AG04450 (cell line): ENCODE measurements around the gene SFXN5. TPM values are rescaled to one million over a fixed set of nuclear protein-coding genes. Genes with fewer than 3 reads are reported as not detected.

Source experiments
- CTCF ChIA-PET: fragments of 300-600, 350-600 bp; formaldehyde crosslinking; extraction: SDS; loops from one replicate; lab custom pipeline; 2022; ENCODE audit warnings: antibody characterized with exemption, inconsistent platforms; lab: Charles Lee
- POLR2A ChIA-PET: fragments of 350-600 bp; formaldehyde crosslinking; extraction: SDS; loops from one replicate; lab custom pipeline; 2021; ENCODE audit warnings: antibody characterized with exemption, inconsistent platforms; lab: Yijun Ruan, JAX
- DNase-seq: peaks from one replicate; pipeline ENCODE4 v3.0.0-alpha.2; 2011; ENCODE audit warnings: low read depth, low spot score
- H3K27ac ChIP-seq: one replicate; pipeline ENCODE4 v1.5.1; 2012; ENCODE audit warnings: low read depth, low read length, control low read depth
- H3K27me3 ChIP-seq: one replicate; pipeline ENCODE4 v1.6.0; 2012; ENCODE audit warnings: low read length; ENCODE audit not compliant: control insufficient read depth, insufficient read depth
- H3K4me3 ChIP-seq: 2 replicates; pipeline ENCODE4 v1.5.1; 2011; ENCODE audit warnings: mild to moderate bottlenecking, low read depth, low read length, control low read depth
- H3K9me3 ChIP-seq: 2 replicates; pipeline ENCODE4 v1.5.1; 2012; ENCODE audit warnings: low read length; ENCODE audit not compliant: control insufficient read depth, insufficient read depth
- CTCF ChIP-seq: IDR thresholded peaks from 2 replicates; pipeline ENCODE4 v1.5.1; 2011; ENCODE audit warnings: low read depth, low read length, control low read depth, inconsistent platforms
- polyA plus RNA-seq: library from polyadenylated mRNA; depleted of rRNA; stranded (reverse); fragments of >200 nt; gene quantifications from 2 replicates; pipeline ENCODE4 v1.2.3, GENCODE V29; 2011

The SFXN5 gene
- polyA plus RNA-seq, 1 experiment: 11.8 TPM

GRCh38 chr2:73004889-73005596 is 66.5 kb downstream of the SFXN5 start:
- TF ChIP-seq CTCF: no peak
- Histone ChIP-seq H3K27ac (no peak overlapping the region), H3K27me3 (no peaks in the 10 kb centered on the region), H3K4me3 (no peak overlapping the region), H3K9me3 (no peaks in the 10 kb centered on the region; the same call in 1 of the 2 replicates)
- ChIA-PET CTCF (interaction anchor here (1.5 to 1.8 kb wide), 2 partner anchors 12 to 172 kb away, joined by 5 to 8 read pairs; no protein-coding TSS in a partner anchor), POLR2A (interaction anchor here (0.6 kb wide), 1 partner anchor 147 kb away, joined by 4 read pairs; no protein-coding TSS in a partner anchor)
- no peak for DNase-seq

GRCh38 chr2:73004466-73004865 is 67.0 kb downstream of the SFXN5 start:
- ChIA-PET POLR2A (no interaction called here), CTCF (interaction anchor here (1.5 to 1.8 kb wide), 2 partner anchors 11 to 172 kb away, joined by 5 to 8 read pairs; no protein-coding TSS in a partner anchor)
- Histone ChIP-seq H3K4me3 (no peak overlapping the region), H3K27ac (no peak overlapping the region), H3K9me3 (no peaks in the 10 kb centered on the region; the same call in 1 of the 2 replicates), H3K27me3 (no peaks in the 10 kb centered on the region)
- TF ChIP-seq CTCF: no peak
- no peak for DNase-seq

- DNase-seq: no peak
- Histone ChIP-seq H3K9me3 (no peaks in the 10 kb centered on the region), H3K27ac (no peak overlapping the region), H3K4me3 (no peak overlapping the region), H3K27me3 (no peaks in the 10 kb centered on the region)
- no peak for TF ChIP-seq CTCF
- ChIA-PET POLR2A (no interaction called here), CTCF (interaction anchor here (0.6 to 1.2 kb wide), 2 partner anchors 10 to 29 kb away, joined by 4 read pairs; no protein-coding TSS in a partner anchor)
Measured at GRCh38 chr2:73003027-73003426, 68.5 kb downstream of the SFXN5 start.

- no peak for DNase-seq
- H3K9me3 ChIP-seq: no peaks in the 10 kb centered on the region
- no peaks in the 10 kb centered on the region for H3K27me3 ChIP-seq
- H3K4me3 ChIP-seq: no peak overlapping the region
- TF ChIP-seq CTCF: no peak
- CTCF ChIA-PET: interaction anchor here (2.1 kb wide), 1 partner anchor 177 kb away, joined by 5 read pairs; no protein-coding TSS in a partner anchor
- H3K27ac ChIP-seq: no peak overlapping the region
- POLR2A ChIA-PET: no interaction called here
Measured at GRCh38 chr2:73000808-73001570, 70.5 kb downstream of the SFXN5 start.
